ENCODE data around the gene TOP1. TPM values are rescaled to one million over a fixed set of nuclear protein-coding genes. Genes with fewer than 3 reads are reported as not detected.

Gene TOP1
- total RNA-seq, 2 donors from 2014 or later = 78.8 to 82.5 TPM

GRCh38 chr20:41023549-41023948 lies 5.1 kb upstream of the TOP1 start:
- WGBS, 2 experiments (ENCODE audit: insufficient coverage in 1 of 2, insufficient read length in 1 of 2) = 67 to 79% methylated on average over 1 to 3 of the region's 3 CpGs
- H3K4me3 Mint-ChIP-seq = no peak overlapping the region
- H3K27ac Mint-ChIP-seq = no peak overlapping the region
- Histone ChIP-seq H3K9me3 (ENCODE audit: control insufficient read depth, low read length) (no peaks in the 10 kb centered on the region), H3K9ac (ENCODE audit: extremely low read depth, low read length, poor library complexity, severe bottlenecking) (no peak overlapping the region), H3K27ac (ENCODE audit: low read depth, low read length) (no peak overlapping the region), H3K36me3 (ENCODE audit: control insufficient read depth, insufficient read depth, low read length) (no peaks in the 10 kb centered on the region), H3K4me1 (ENCODE audit: control insufficient read depth, insufficient read depth, low read length) (no peaks in the 10 kb centered on the region), H3K27me3 (ENCODE audit: control insufficient read depth, insufficient read depth, low read length, poor library complexity, severe bottlenecking) (no peaks in the 10 kb centered on the region), H3K4me3 (ENCODE audit: low read length) (no peak overlapping the region)
- no peaks in the 10 kb centered on the region for H3K36me3 Mint-ChIP-seq (ENCODE audit: low read depth)
- H3K27me3 Mint-ChIP-seq (ENCODE audit: insufficient read depth) = peaks cover 10% of the 10 kb centered on the region
- no peak for DNase-seq
- H3K9me3 Mint-ChIP-seq = no peaks in the 10 kb centered on the region
- peaks cover 5% of the 10 kb centered on the region for H3K4me1 Mint-ChIP-seq
- TF ChIP-seq CTCF (conservative IDR thresholded peaks at IDR 0.05) = no peak

- Mint-ChIP-seq H3K36me3 (ENCODE audit: low read depth) (peaks cover 20% of the 10 kb centered on the region), H3K4me1 (peaks cover 28% of the 10 kb centered on the region), H3K27ac (no peak overlapping the region), H3K4me3 (no peak overlapping the region), H3K9me3 (no peaks in the 10 kb centered on the region), H3K27me3 (ENCODE audit: insufficient read depth) (no peaks in the 10 kb centered on the region)
- no peak overlapping the region for H3K27ac ChIP-seq (ENCODE audit: low read depth, low read length)
- no peak for DNase-seq
- H3K4me1 ChIP-seq (ENCODE audit: control insufficient read depth, insufficient read depth, low read length) = peaks cover 4% of the 10 kb centered on the region
- WGBS, 2 experiments (ENCODE audit: insufficient coverage in 1 of 2, insufficient read length in 1 of 2) = 93 to 96% methylated on average over 4 to 8 of the region's 8 CpGs
- no peaks in the 10 kb centered on the region for H3K27me3 ChIP-seq (ENCODE audit: control insufficient read depth, insufficient read depth, low read length, poor library complexity, severe bottlenecking)
- H3K36me3 ChIP-seq (ENCODE audit: control insufficient read depth, insufficient read depth, low read length) = peaks cover 5% of the 10 kb centered on the region
- TF ChIP-seq CTCF (conservative IDR thresholded peaks at IDR 0.05) = no peak
- H3K9ac ChIP-seq (ENCODE audit: extremely low read depth, low read length, poor library complexity, severe bottlenecking) = no peak overlapping the region
- H3K9me3 ChIP-seq (ENCODE audit: control insufficient read depth, low read length) = no peaks in the 10 kb centered on the region
- H3K4me3 ChIP-seq (ENCODE audit: low read length) = no peak overlapping the region
These were observed 1.3 kb upstream of the TOP1 start for GRCh38 chr20:41027366-41027765.

GRCh38 chr20:41027872-41028358 lies 707 bp upstream of the TOP1 start:
- H3K36me3 Mint-ChIP-seq (ENCODE audit: low read depth) = peaks cover 25% of the 10 kb centered on the region
- no peaks in the 10 kb centered on the region for H3K27me3 ChIP-seq (ENCODE audit: control insufficient read depth, insufficient read depth, low read length, poor library complexity, severe bottlenecking)

More at GRCh38 chr20:41027872-41028358, 707 bp upstream of the TOP1 start:
- Histone ChIP-seq H3K4me3 (ENCODE audit: low read length) (peak overlapping the region; percentile 71), H3K36me3 (ENCODE audit: control insufficient read depth, insufficient read depth, low read length) (peaks cover 10% of the 10 kb centered on the region), H3K9ac (ENCODE audit: extremely low read depth, low read length, poor library complexity, severe bottlenecking) (peak overlapping the region; percentile 57), H3K4me1 (ENCODE audit: control insufficient read depth, insufficient read depth, low read length) (peaks cover 7% of the 10 kb centered on the region), H3K27ac (ENCODE audit: low read depth, low read length) (no peak overlapping the region), H3K9me3 (ENCODE audit: control insufficient read depth, low read length) (no peaks in the 10 kb centered on the region)
- no peaks in the 10 kb centered on the region for H3K9me3 Mint-ChIP-seq
- TF ChIP-seq CTCF (conservative IDR thresholded peaks at IDR 0.05) = no peak
- H3K27me3 Mint-ChIP-seq (ENCODE audit: insufficient read depth) = no peaks in the 10 kb centered on the region
- peak overlapping the region; percentile 77 for H3K27ac Mint-ChIP-seq
- peaks cover 32% of the 10 kb centered on the region for H3K4me1 Mint-ChIP-seq
- DNase-seq = no peak
- WGBS, 2 experiments (ENCODE audit: insufficient coverage in 1 of 2, insufficient read length in 1 of 2) = 56 to 57% methylated on average over 8 to 10 of the region's 10 CpGs
- H3K4me3 Mint-ChIP-seq = peak overlapping the region; percentile 87
